Stomach smooth muscle (tissue), 2 donors: ENCODE results near the gene STIMATE.

ENCODE experiments used
- H3K27ac ChIP-seq: one replicate; pipeline ENCODE4 v1.7.0; 2013; ENCODE audit warnings: mild to moderate bottlenecking, low read length, inconsistent platforms
- H3K27me3 ChIP-seq, 2 donors: one replicate each; pipeline ENCODE4 v1.7.0; 2013; ENCODE audit warnings: low read length in 2 of 2; ENCODE audit not compliant: insufficient read depth in 2 of 2, control insufficient read depth in 1 of 2
- H3K36me3 ChIP-seq, 2 donors: one replicate each; pipeline ENCODE4 v1.7.0; 2013; ENCODE audit warnings: low read length in 2 of 2; ENCODE audit not compliant: control insufficient read depth in 2 of 2, insufficient read depth in 2 of 2
- H3K4me1 ChIP-seq: one replicate; pipeline ENCODE4 v1.7.0; 2013; ENCODE audit warnings: low read length; ENCODE audit not compliant: control insufficient read depth, insufficient read depth
- H3K4me3 ChIP-seq, 2 donors: one replicate each; pipeline ENCODE4 v1.7.0; 2013; ENCODE audit warnings: low read length in 2 of 2
- H3K9ac ChIP-seq, 2 donors: one replicate each; pipeline ENCODE4 v1.7.0; 2013; ENCODE audit warnings: low read length in 2 of 2, mild to moderate bottlenecking in 1 of 2
- H3K9me3 ChIP-seq, 2 donors: one replicate each; pipeline ENCODE4 v1.7.0; 2013; ENCODE audit warnings: low read length in 2 of 2; ENCODE audit not compliant: control insufficient read depth in 2 of 2
- donor health status: healthy.
- donor health status: Pancreatic carcinoma.

The STIMATE gene

GRCh38 chr3:52831500-52832301 lies 65.6 kb downstream of the STIMATE start:
- peak overlapping the region in 1 of 2 donors; percentile 8 for H3K4me3 ChIP-seq
- H3K9me3 ChIP-seq: no peaks in the 10 kb centered on the region
- H3K9ac ChIP-seq: no peak overlapping the region
- no peaks in the 10 kb centered on the region for H3K36me3 ChIP-seq
- no peaks in the 10 kb centered on the region for H3K27me3 ChIP-seq
- peaks cover 34% of the 10 kb centered on the region for H3K4me1 ChIP-seq
- no peak overlapping the region for H3K27ac ChIP-seq

GRCh38 chr3:52830535-52831258 lies 66.7 kb downstream of the STIMATE start, which contains the start of gene ITIH4:
ITIH4 (minus strand) TSS chr3:52830672; CDS start chr3:52830642, 30 bp downstream.
- Histone ChIP-seq H3K9me3 (no peaks in the 10 kb centered on the region), H3K27ac (no peak within 1 kb of the TSS), H3K36me3 (no peaks in the 10 kb centered on the region), H3K4me1 (peaks cover 29% of the 10 kb centered on the region), H3K9ac (no peak within 1 kb of the TSS), H3K27me3 (no peaks in the 10 kb centered on the region), H3K4me3 (peak within 1 kb of the TSS in 1 of 2 donors; percentile 8)

- Histone ChIP-seq H3K27me3 (no peaks in the 10 kb centered on the region), H3K9me3 (no peaks in the 10 kb centered on the region), H3K27ac (no peak overlapping the region), H3K4me3 (no peak overlapping the region), H3K36me3 (no peaks in the 10 kb centered on the region), H3K9ac (no peak overlapping the region), H3K4me1 (peaks cover 22% of the 10 kb centered on the region)
These were observed 67.4 kb downstream of the STIMATE start for GRCh38 chr3:52829906-52830463.

GRCh38 chr3:52829482-52829881 lies 67.9 kb downstream of the STIMATE start:
- Histone ChIP-seq H3K9me3 (no peaks in the 10 kb centered on the region), H3K9ac (no peak overlapping the region), H3K27ac (no peak overlapping the region), H3K36me3 (no peaks in the 10 kb centered on the region), H3K4me3 (no peak overlapping the region), H3K27me3 (no peaks in the 10 kb centered on the region), H3K4me1 (peaks cover 17% of the 10 kb centered on the region)

- Histone ChIP-seq H3K9me3 (no peaks in the 10 kb centered on the region), H3K27me3 (no peaks in the 10 kb centered on the region), H3K27ac (no peak overlapping the region), H3K9ac (no peak overlapping the region), H3K4me3 (no peak overlapping the region), H3K4me1 (peaks cover 19% of the 10 kb centered on the region), H3K36me3 (peaks cover 7% of the 10 kb centered on the region in 2 donors)
These were observed 69.4 kb downstream of the STIMATE start for GRCh38 chr3:52827866-52828376.

- no peaks in the 10 kb centered on the region for H3K27me3 ChIP-seq
- no peak overlapping the region for H3K4me3 ChIP-seq
- H3K9ac ChIP-seq: no peak overlapping the region
- H3K36me3 ChIP-seq: peaks cover 7% of the 10 kb centered on the region in 2 donors
- no peak overlapping the region for H3K27ac ChIP-seq
- no peaks in the 10 kb centered on the region for H3K9me3 ChIP-seq
- peaks cover 19% of the 10 kb centered on the region for H3K4me1 ChIP-seq
These were observed 69.9 kb downstream of the STIMATE start for GRCh38 chr3:52827441-52827840.

GRCh38 chr3:52824037-52824436 lies 73.3 kb downstream of the STIMATE start:
- Histone ChIP-seq H3K27ac (no peak overlapping the region), H3K4me3 (no peak overlapping the region), H3K9me3 (no peaks in the 10 kb centered on the region), H3K27me3 (no peaks in the 10 kb centered on the region), H3K9ac (no peak overlapping the region), H3K4me1 (peaks cover 5% of the 10 kb centered on the region), H3K36me3 (peaks cover 7% of the 10 kb centered on the region in 2 donors)

GRCh38 chr3:52822363-52822762 lies 75.0 kb downstream of the STIMATE start:
- Histone ChIP-seq H3K9me3 (no peaks in the 10 kb centered on the region), H3K4me3 (no peak overlapping the region), H3K27ac (no peak overlapping the region), H3K36me3 (peaks cover 7% of the 10 kb centered on the region in 2 donors), H3K4me1 (peaks cover 5% of the 10 kb centered on the region), H3K27me3 (no peaks in the 10 kb centered on the region), H3K9ac (no peak overlapping the region)

GRCh38 chr3:52820736-52821135 lies 76.6 kb downstream of the STIMATE start:
- Histone ChIP-seq H3K9me3 (no peaks in the 10 kb centered on the region), H3K27ac (no peak overlapping the region), H3K27me3 (no peaks in the 10 kb centered on the region), H3K9ac (no peak overlapping the region), H3K36me3 (peaks cover 7% of the 10 kb centered on the region in 2 donors), H3K4me1 (peaks cover 3% of the 10 kb centered on the region), H3K4me3 (no peak overlapping the region)

- H3K27me3 ChIP-seq: no peaks in the 10 kb centered on the region
- H3K27ac ChIP-seq: no peak overlapping the region
- no peak overlapping the region for H3K4me3 ChIP-seq
- H3K36me3 ChIP-seq: peaks cover 7% of the 10 kb centered on the region in 2 donors
- H3K9ac ChIP-seq: no peak overlapping the region
- no peaks in the 10 kb centered on the region for H3K9me3 ChIP-seq
- H3K4me1 ChIP-seq: peaks cover 3% of the 10 kb centered on the region
These were observed 77.4 kb downstream of the STIMATE start for GRCh38 chr3:52819936-52820335.
